ENCODE measurements around the gene STXBP5.
"Not testable (repeated sequence)": the region's sequence is repeated elsewhere in the genome, so short reads cannot be mapped to it uniquely, and the experiment has no call there.

The STXBP5 gene

DNA sequence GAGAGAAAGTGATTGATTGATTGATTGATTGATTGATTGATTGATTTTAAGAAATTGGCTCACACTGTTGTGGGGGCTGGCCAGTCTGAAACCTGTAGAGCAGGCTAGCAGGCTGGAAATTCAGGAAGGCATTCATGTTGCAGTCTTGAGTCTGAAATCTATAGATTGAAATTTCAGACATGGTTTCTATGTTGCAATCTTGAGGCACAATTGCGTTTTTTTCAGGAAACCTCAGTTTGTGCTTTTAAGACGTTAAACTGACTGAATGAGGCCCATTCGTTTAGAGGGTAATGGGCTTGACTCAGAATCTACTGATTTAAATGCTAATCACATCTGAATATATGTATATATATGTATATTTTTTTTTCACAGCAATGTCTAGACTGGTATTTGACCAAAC is 106.3 kb downstream of the STXBP5 start:
- DNase-seq, result no peak

DNA sequence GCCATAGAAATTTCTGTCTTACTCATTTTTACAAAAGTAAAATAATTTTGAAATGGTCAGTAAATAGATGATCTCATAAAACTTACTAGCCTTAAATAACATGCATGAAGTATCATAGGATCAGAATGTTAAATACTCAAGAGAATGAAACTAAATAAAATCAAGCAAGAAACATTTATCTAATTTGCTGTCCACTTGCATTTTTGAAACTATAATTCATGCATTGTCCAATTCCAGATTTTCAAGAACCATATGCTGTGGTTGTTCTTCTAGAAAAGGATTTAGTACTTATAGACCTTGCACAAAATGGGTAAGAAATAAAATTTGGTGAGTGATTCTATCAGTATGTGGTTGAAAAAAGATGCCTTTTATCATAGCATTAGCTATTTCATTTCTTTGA is 107.0 kb downstream of the STXBP5 start:
- no peak for DNase-seq

- DNase-seq, result no peak
These were observed 117.0 kb downstream of the STXBP5 start for GRCh38 chr6:147321260-147321659.

- DNase-seq, result peak; percentile 96
These were observed 118.3 kb downstream of the STXBP5 start for GRCh38 chr6:147322299-147323162.

GRCh38 chr6:147325557-147325956 is 121.3 kb downstream of the STXBP5 start:
- no peak for DNase-seq

- DNase-seq, result no peak
These were observed 127.2 kb downstream of the STXBP5 start for GRCh38 chr6:147331401-147331800.

DNA sequence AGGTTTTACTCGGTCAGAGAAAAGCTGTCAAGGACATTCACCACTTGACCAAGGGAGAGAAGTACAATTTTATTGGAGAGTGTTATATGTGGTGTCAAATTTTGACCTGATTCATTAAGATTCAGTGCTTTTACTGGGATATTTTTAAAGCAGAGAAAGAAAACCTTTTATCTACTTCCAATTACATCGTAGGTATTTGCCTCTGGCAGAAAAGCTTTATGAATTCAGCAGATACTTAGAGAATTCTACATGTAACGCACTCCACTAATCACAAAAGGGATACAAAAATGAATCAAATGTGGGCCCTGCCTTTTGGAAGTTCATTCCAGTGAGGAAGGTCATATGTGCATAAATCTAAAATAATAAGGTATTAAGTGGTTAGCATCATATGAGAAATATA is 133.7 kb downstream of the STXBP5 start:
- DNase-seq, result no peak

DNA sequence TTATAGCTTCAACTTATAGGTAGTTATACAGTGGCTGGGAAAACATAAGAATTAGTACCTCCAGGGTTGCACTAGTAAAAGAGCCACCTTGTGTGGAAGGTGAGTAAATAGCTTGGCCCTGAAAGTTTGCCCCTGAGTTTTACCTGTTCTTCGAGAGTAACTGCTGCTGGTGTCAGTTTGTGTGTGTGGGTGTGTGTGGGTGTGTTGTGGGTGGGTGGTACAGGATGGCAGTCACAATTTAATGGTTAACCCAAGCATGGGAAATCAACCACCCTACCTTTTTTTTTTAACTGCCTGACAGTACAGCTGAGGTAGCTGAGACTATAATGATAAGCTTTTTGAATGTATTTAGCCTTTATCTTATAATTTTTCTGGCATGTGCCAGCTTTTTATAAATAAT is 137.3 kb downstream of the STXBP5 start:
- no peak for DNase-seq

- no peak for DNase-seq
These were observed 141.7 kb downstream of the STXBP5 start for GRCh38 chr6:147345902-147346301.

DNA sequence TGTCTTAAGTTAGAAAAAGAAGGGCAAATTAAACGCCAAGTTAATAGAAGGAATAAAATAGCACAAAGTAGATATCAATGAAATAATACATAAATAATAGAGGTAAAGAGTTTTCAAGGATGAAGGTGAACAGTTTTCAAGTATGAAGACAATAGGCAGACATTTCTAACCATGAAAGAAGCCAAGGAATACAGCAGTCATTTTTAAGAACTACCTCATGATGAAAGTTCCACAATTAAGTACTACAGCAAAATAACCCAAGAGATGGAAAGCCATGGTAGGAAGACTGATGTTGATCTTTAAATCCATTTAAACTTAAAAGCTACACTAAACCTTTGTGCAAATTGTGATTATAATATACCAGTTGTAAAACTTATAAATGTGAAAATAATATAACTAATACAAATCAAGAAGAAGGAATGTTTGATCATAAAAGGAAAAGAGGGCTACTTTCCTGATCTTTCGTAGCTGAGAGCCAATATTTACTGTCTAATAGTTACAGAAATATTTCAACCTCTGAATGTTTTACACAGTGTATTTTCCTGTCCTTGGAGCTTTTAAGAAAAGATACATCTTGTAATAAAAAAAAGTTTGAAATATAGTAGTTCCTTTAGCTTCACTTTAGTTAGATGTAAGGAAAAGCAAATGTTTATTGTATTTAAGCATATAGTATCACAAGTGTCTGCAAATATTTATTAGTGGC is 143.1 kb downstream of the STXBP5 start:
- no peak for DNase-seq

DNA sequence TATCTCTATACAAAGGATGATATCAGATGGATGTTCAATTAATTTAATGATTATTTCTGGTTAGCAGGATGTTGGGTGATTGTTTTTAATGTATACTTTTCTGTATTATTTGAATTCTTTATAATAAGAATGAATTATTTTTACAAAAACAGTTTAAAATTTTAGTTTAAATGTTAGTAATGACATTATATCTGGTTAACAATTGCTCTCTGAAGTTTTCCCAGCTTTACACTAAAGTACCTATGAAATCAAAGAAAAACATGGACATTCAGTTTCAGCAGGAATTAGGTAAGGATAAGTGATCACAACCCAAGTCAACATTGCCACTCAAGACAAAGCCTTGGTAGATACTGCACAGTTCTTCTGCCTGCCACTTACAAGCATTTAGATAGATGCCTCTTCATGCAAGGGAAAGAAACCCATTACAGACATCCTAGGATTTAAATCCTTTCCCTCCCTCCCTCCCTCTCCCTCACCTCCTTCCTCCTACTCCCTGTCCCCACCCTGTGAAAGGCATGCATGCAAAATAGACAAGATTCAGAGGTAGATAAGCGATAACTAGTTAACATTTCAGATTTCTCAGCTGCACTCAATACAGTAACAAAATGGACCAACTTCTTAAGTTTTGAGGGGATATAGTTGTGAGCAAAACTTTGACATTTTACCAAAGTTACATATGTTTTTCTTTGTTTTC is 143.8 kb downstream of the STXBP5 start:
- DNase-seq, result no peak

DNA sequence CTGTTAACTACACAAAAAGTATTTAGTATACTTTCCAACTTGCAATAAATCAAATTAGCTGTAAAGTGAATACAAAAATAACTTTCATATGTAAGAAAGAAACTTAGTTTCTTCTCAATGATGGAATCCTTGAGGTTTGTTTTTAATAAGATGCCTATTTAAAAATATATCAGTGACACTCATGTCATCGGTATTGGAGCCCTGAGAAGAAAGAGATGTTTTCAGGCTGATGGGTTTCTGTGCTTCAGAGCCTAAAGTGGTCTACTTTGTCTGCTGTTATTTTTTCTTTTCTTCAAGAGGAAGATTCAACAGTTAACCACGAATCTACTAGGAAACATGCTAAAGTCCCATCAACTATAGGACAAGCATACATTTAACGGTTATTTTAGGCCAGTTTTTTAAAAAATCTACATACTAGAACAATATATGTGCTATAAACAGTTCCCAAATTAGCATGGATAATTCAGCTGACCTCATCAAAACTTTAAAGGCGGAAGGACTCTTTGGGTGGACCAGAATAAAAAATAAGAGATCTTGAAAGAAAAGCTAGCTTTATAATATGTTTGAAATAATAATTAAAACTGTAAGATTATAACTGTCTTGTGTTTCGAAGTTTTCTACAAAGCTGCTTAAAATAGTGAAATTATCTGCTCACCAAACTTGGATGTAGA is 157.2 kb downstream of the STXBP5 start:
- DNase-seq, result no peak

GRCh38 chr6:147366290-147366689 is 162.1 kb downstream of the STXBP5 start:
- DNase-seq, result no peak

DNA sequence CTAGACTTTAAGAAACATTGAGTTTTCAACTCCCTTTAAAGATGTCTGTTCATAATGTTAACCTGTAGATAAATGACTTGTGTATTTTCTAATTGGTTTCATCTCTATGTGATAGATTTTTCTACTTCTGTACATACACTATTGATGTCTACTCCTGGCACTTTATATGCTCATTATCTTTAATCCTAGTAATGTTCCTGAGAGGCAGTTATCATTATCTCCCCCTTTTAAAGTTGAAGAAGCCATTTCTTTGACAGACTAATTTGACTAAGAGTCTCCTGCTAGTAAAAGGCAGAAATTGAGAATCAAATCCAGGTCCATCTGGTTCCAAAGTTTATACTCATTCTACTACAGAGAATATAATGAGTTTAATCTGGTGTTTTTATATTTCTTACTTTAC is 167.1 kb downstream of the STXBP5 start:
- DNase-seq, result no peak

GRCh38 chr6:147372806-147373205 is 168.6 kb downstream of the STXBP5 start:
- DNase-seq, result no peak

DNA sequence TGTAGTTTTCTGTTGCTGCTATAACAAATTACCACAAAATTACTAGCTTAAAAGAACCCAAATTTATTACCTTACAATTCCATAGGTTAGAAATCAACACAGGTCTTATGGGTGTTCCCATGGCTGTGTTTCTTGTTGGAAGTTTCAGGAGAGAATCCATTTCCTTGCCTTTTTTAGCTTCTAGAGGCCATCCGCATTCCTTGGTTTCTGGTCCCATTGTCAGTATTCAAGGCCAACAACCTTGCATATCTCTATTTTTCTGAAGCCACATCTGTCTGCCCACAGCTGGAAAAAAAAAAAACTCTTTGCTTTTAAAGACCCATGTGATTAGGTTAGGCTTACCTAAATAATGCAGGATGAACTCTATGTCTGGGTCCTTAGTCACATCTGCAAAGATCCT is 174.6 kb downstream of the STXBP5 start:
- DNase-seq, result no peak

- DNase-seq, result not testable (repeated sequence)
These were observed 176.6 kb downstream of the STXBP5 start for GRCh38 chr6:147380841-147381240.

- DNase-seq, result no peak
These were observed 177.5 kb downstream of the STXBP5 start for GRCh38 chr6:147381712-147382111.

DNA sequence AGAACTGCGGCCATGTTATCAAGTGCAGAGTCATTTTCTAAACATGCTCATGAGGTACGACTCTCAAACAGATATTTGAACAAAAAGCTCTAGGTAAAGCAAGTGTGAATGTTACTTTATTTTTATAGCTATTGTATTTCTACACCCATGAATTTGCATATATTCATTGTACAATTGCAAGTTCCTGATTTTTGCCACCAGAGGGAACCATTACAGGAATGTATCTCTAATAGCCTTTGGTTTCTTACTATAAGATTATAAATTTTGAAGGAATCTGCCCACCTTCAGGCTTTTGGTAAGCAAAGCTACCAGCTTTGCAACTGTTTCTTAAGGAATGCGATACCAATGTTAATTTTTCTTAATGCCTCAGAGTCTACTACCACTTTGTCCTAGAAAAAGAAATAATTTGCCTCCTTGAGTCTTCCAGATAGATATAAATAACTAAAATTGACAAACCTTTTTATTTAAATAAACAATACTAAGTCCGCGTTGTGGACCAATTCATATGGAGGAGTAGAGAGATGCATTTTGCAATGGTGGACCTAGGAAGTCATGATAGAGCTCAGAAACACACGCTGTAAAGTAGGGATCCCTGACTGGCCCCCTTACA is 178.8 kb downstream of the STXBP5 start:
- peak; percentile 43 for DNase-seq

DNA sequence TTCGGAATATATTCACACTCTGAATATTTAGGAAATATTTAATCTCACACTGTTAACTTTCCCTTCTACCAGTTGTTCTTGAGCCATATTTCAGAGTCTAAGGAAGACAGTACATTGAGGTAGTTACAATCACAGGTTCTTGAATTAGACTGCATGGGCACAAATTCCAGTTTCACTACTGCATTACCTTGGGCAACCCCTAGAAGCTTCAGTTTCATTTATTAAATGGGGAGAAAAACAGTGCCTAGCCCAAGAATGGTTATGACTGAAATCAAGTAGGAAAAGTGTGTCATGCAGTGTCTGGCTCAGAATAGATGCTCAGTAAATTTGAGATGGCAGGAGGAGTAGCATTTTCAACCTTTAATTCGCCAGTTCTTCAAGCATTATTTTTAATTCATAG is 179.8 kb downstream of the STXBP5 start:
- DNase-seq, result peak; percentile 35

- DNase-seq, result peak; percentile 15
These were observed 180.8 kb downstream of the STXBP5 start for GRCh38 chr6:147384737-147385710.
